GM18511 (cell line): ENCODE results near the gene PLGLB2.
"Not testable (repeated sequence)": the region's sequence is repeated elsewhere in the genome, so short reads cannot be mapped to it uniquely, and the experiment has no call there.

Source experiments
- ATAC-seq: cut with Tn5 transposase; IDR thresholded peaks from one replicate; pipeline ENCODE4 v1.9.1; 2021; ENCODE audit warnings: mild to moderate bottlenecking, moderate library complexity; ENCODE audit not compliant: unreplicated experiment

The PLGLB2 gene

GRCh38 chr2:87747791-87748190 lies at the start of gene PLGLB2:
Gene PLGLB2 (plus strand): TSS chr2:87748087. CDS start chr2:87748154, 67 bp downstream.
- ATAC-seq, result not testable (repeated sequence)

- ATAC-seq, result not testable (repeated sequence)
These were observed 43.1 kb upstream of the PLGLB2 start for GRCh38 chr2:87704572-87705323.

DNA sequence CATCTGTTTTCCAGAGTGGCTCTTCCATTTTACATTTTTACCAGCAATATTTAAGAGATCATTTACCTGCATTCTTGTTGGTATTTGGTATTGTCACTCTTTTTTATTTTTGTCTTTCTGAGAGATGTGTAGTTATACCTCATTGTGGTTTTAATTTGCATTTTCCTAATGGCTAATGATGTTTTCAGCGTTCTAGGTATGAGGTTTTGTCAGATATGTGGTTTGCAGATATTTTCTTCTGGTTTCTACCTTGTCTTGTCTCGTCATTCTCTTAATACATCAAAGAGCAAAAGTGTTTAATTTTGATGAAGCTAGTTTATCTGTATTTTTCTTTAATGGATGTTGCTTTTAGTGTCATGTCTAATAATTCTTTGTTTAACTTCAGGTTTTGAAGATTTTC lies 39.5 kb upstream of the PLGLB2 start:
- ATAC-seq, result not testable (repeated sequence)

DNA sequence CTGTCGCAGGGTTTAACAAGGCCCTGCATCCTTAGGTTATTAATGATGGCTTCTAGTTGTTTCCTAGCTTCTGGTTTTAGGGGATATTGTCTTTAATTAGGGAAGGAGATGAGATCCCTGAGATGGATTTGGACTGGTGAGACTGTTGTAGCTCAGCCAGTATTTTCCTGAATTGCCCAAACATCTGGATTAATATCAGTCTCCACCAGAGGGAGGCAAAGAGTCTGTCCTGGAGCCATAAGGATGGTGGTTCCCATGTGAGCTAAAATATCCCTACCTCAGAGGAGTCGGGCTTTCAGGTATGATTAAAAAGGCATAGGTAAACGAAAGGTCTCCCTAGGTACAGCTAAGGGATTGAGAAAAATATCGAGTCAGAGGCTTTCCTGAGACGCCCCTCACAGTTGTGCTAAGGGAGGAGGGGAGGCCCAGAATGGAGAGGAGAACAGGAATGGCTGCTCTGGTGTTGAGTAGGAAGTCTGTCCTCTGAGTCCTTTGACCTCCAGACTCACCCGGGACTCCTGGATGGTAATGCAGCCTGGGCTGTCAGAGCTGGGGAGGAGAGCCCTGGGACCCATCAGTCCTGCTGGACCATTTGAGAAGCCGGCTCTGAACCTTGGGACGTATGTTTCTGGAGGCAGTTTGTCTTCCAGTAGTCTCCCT lies 19.8 kb upstream of the PLGLB2 start:
- ATAC-seq, result not testable (repeated sequence)

DNA sequence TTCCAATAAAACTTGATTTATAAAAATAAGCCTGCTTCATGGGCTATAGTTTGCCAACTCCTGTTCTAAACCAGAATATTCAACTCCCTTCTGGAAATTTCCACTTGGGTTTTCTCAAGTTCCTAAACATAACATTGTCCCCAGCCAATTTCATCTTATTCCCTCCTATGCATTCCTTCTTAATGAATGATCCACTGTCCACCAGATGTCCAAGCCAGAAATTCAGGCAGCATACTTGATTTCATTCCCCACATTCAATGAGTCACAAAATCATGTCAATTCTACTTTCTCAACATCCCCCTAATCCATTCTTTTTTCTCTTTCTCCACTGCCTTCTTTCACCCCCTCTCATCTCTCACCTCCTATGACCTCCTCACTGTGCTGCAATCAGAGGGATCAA lies 7.0 kb upstream of the PLGLB2 start:
- not testable (repeated sequence) for ATAC-seq

GRCh38 chr2:87742393-87743108 lies 5.3 kb upstream of the PLGLB2 start:
- ATAC-seq, result not testable (repeated sequence)

GRCh38 chr2:87743638-87744037 lies 4.2 kb upstream of the PLGLB2 start:
- ATAC-seq, result not testable (repeated sequence)

DNA sequence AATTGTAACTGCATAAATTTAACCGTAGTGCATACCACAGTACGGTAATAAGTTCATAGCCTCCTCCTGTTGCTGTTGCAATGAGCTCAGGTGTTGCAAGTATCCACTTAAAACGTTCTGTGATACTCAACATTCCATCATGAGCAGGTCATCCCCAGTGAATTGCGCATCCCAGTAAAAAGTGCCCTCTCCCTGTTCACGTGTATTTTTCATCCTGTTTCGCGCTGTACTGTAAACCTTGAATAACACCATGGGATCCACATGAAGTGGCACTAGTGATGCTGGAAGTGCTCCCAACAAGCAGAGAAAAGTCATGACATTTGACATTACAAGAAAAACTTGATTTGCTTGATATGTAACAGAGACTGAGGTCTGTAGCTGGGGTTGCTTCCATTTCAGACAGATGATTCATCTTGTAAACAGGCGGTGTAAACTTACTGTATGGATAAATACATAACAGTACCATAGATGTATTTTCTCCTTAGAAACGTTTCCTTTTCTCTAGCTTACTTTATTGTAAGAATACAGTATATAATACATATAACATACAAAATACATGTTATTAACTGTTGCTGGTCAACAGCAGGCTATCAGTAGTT lies 2.4 kb upstream of the PLGLB2 start:
- not testable (repeated sequence) for ATAC-seq

GRCh38 chr2:87748524-87748923 lies 637 bp downstream of the PLGLB2 start:
- not testable (repeated sequence) for ATAC-seq

GRCh38 chr2:87750560-87750959 lies 2.7 kb downstream of the PLGLB2 start:
- ATAC-seq, result not testable (repeated sequence)

GRCh38 chr2:87754759-87755158 lies 6.9 kb downstream of the PLGLB2 start:
- ATAC-seq, result not testable (repeated sequence)
